HCT116 (cell line): ENCODE data around the gene DHPS. TPM values are rescaled to one million over a fixed set of nuclear protein-coding genes. Genes with fewer than 3 reads are reported as not detected.
A peak's percentile ranks its signal among the peaks of the same experiment; 100 is the strongest.

Source experiments
- ATAC-seq: fragments of 200-7000 bp; cut with Tn5 transposase; 2 replicates; pipeline ENCODE4 v1.9.1; 2020; ENCODE audit warnings: mild to moderate bottlenecking, moderate library complexity
- Bru-seq: library from RNA; stranded (reverse); fragments of 400-500 nt; gene quantifications from one replicate; lab custom pipeline; 2021; lab: Mats Ljungman, UMichigan
- BruChase-seq, 2 experiments: library from RNA; stranded (reverse); fragments of 400-500 nt; gene quantifications; one replicate each; lab custom pipeline; 2021; lab: Mats Ljungman, UMichigan
- BruUV-seq: library from RNA; stranded (reverse); fragments of 400-500 nt; replicated peaks from 2 replicates; lab custom pipeline; 2021; lab: Mats Ljungman, UMichigan
- CTCF ChIA-PET: fragments of 300-600 bp; sonication (Branson Sonifier 250); formaldehyde crosslinking; loops from one replicate; lab custom pipeline; 2021; ENCODE audit warnings: antibody characterized with exemption; lab: Charles Lee
- POLR2A ChIA-PET: fragments of 300-600, 350-600 bp; sonication (Branson Sonifier 250); formaldehyde crosslinking; loops from one replicate; lab custom pipeline; 2021; ENCODE audit warnings: antibody characterized with exemption; lab: Charles Lee
- RAD21 ChIA-PET, 2 experiments: fragments of 300-600 bp; sonication (Branson Sonifier 250); formaldehyde crosslinking; loops; one replicate each; lab custom pipeline; 2023; ENCODE audit warnings: low total read pairs in 2 of 2; ENCODE audit not compliant: uncharacterized antibody in 2 of 2, unreplicated experiment in 2 of 2, low non-redundant PET in 1 of 2; lab: Charles Lee
- DNase-seq: peaks from one replicate; pipeline ENCODE4 v3.0.0-alpha.2; 2010; ENCODE audit warnings: low read depth, low spot score
- H2AFZ ChIP-seq: fragments of 200-600 bp; shearing (Covaris generic), sonication (generic); 2 replicates; pipeline ENCODE4 v1.6.1; 2017; ENCODE audit warnings: low read depth, mixed run types, mixed read lengths, antibody characterized with exemption, low read length; ENCODE audit not compliant: poor library complexity, severe bottlenecking
- H3K27ac ChIP-seq: 2 replicates; pipeline ENCODE4 v1.5.1; 2012; ENCODE audit warnings: low read depth, low read length
- H3K27me3 ChIP-seq: fragments of 200-600 bp; sonication (generic); 2 replicates; pipeline ENCODE4 v1.6.1; 2016; ENCODE audit warnings: mixed run types, low read length, mixed read lengths; ENCODE audit not compliant: insufficient read depth
- H3K36me3 ChIP-seq, 2 experiments: fragments of 200-500 bp in 1 of 2; fragments of 200-600 bp in 1 of 2; sonication (Bioruptor generic) in 1 of 2; sonication (generic) in 1 of 2; 2 replicates each; pipeline versions ENCODE4 v1.5.1 to v1.6.1; 2014 to 2016; ENCODE audit warnings: low read length in 2 of 2, inconsistent platforms in 1 of 2, mixed read lengths in 1 of 2, mixed run types in 1 of 2; ENCODE audit not compliant: insufficient read depth in 2 of 2, control insufficient read depth in 1 of 2
- H3K4me1 ChIP-seq, 2 experiments: fragments of 200-600 bp in 1 of 2; sonication (generic) in 1 of 2; 2 replicates each; pipeline versions ENCODE4 v1.5.1 to v1.6.1; 2012 to 2017; ENCODE audit warnings: low read length in 2 of 2, inconsistent platforms in 1 of 2, mild to moderate bottlenecking in 1 of 2, mixed read lengths in 1 of 2, mixed run types in 1 of 2, moderate library complexity in 1 of 2; ENCODE audit not compliant: insufficient read depth in 2 of 2, control insufficient read depth in 1 of 2
- H3K4me2 ChIP-seq: fragments of 200-600 bp; sonication (generic); 2 replicates; pipeline ENCODE4 v1.6.1; 2017; ENCODE audit warnings: mixed run types, low read length, mixed read lengths
- H3K4me3 ChIP-seq, 2 experiments: fragments of 200-600 bp in 1 of 2; sonication (generic) in 1 of 2; replicated peaks in 1 of 2; 2 replicates each; pipeline ENCODE4 v1.5.1; 2011 to 2016; ENCODE audit warnings: low read length in 2 of 2, control low read depth in 1 of 2, low read depth in 1 of 2, mild to moderate bottlenecking in 1 of 2, mixed read lengths in 1 of 2, mixed run types in 1 of 2
- H3K79me2 ChIP-seq: fragments of 200-600 bp; sonication (generic); 2 replicates; pipeline ENCODE4 v1.6.1; 2017; ENCODE audit warnings: mild to moderate bottlenecking, mixed run types, low read length, moderate library complexity, mixed read lengths; ENCODE audit not compliant: insufficient read depth
- H3K9ac ChIP-seq: fragments of 200-600 bp; sonication (generic); 2 replicates; pipeline ENCODE4 v1.6.1; 2016; ENCODE audit warnings: low read length, mixed read lengths
- H3K9me2 ChIP-seq: fragments of 200-600 bp; sonication (generic), shearing (Covaris generic); 2 replicates; pipeline ENCODE4 v1.6.1; 2017; ENCODE audit warnings: mixed run types, mild to moderate bottlenecking, moderate library complexity; ENCODE audit not compliant: insufficient read depth
- H3K9me3 ChIP-seq, 2 experiments: fragments of 200-500 bp in 1 of 2; fragments of 200-600 bp in 1 of 2; sonication (Bioruptor generic) in 1 of 2; sonication (generic) in 1 of 2; 2 replicates each; pipeline ENCODE4 v1.6.1; 2014 to 2017; ENCODE audit warnings: low read length in 2 of 2, mixed read lengths in 2 of 2, inconsistent platforms in 1 of 2, low read depth in 1 of 2, mild to moderate bottlenecking in 1 of 2, mixed run types in 1 of 2, moderate library complexity in 1 of 2; ENCODE audit not compliant: control insufficient read depth in 1 of 2, insufficient read depth in 1 of 2
- H4K20me1 ChIP-seq: fragments of 200-600 bp; sonication (generic), shearing (Covaris generic); 2 replicates; pipeline ENCODE4 v1.6.1; 2017; ENCODE audit warnings: mixed run types, mild to moderate bottlenecking, moderate library complexity; ENCODE audit not compliant: insufficient read depth
- CBX3 ChIP-seq: IDR thresholded peaks from 2 replicates; pipeline ENCODE4 v1.6.1; 2012; ENCODE audit warnings: low read depth
- CEBPB ChIP-seq: IDR thresholded peaks from 2 replicates; pipeline ENCODE4 v1.6.1; 2012; ENCODE audit warnings: low read depth
- ELF1 ChIP-seq: IDR thresholded peaks from 2 replicates; pipeline ENCODE4 v1.6.1; 2012; ENCODE audit warnings: low read depth, borderline replicate concordance
- EZH2 ChIP-seq: fragments of 200-600 bp; sonication (generic); IDR thresholded peaks from 2 replicates; pipeline ENCODE4 v1.6.1; 2017; ENCODE audit warnings: antibody characterized with exemption, mixed run types
- EZH2phosphoT487 ChIP-seq: fragments of 200-600 bp; IDR thresholded peaks from 2 replicates; pipeline ENCODE4 v1.6.1; 2018; ENCODE audit warnings: antibody characterized with exemption, borderline replicate concordance
- FOSL1 ChIP-seq: IDR thresholded peaks from 2 replicates; pipeline ENCODE4 v1.6.1; 2012; ENCODE audit warnings: low read depth
- JUND ChIP-seq: IDR thresholded peaks from 2 replicates; pipeline ENCODE4 v1.6.1; 2012
- POLR2A ChIP-seq: IDR thresholded peaks from 2 replicates; pipeline ENCODE4 v1.7.0; 2011; ENCODE audit warnings: borderline replicate concordance; ENCODE audit not compliant: insufficient read depth, insufficient read length; ENCODE audit errors: extremely low read depth
- POLR2AphosphoS5 ChIP-seq: IDR thresholded peaks from 2 replicates; pipeline ENCODE4 v1.6.1; 2011; ENCODE audit warnings: mild to moderate bottlenecking, low read depth, low read length, moderate library complexity
- RAD21 ChIP-seq: IDR thresholded peaks from 2 replicates; pipeline ENCODE4 v1.6.1; 2012; ENCODE audit warnings: low read depth, mild to moderate bottlenecking
- SIN3A ChIP-seq: IDR thresholded peaks from 2 replicates; pipeline ENCODE4 v1.6.1; 2012; ENCODE audit warnings: low read depth
- SP1 ChIP-seq: IDR thresholded peaks from 2 replicates; pipeline ENCODE4 v1.6.1; 2012; ENCODE audit warnings: low read depth
- SRF ChIP-seq: IDR thresholded peaks from 2 replicates; pipeline ENCODE4 v1.6.1; 2012; ENCODE audit warnings: low read depth
- TCF7L2 ChIP-seq: IDR thresholded peaks from 2 replicates; pipeline ENCODE4 v1.7.0; 2011; ENCODE audit warnings: borderline replicate concordance, inconsistent platforms; ENCODE audit not compliant: insufficient read depth, insufficient read length; ENCODE audit errors: extremely low read depth
- YY1 ChIP-seq: IDR thresholded peaks from 2 replicates; pipeline ENCODE4 v1.6.1; 2011; ENCODE audit warnings: low read length, low read depth, moderate library complexity, mild to moderate bottlenecking; ENCODE audit not compliant: insufficient replicate concordance; ENCODE audit errors: extremely low read depth
- ZFX ChIP-seq: fragments of 450-650 bp; IDR thresholded peaks from 2 replicates; pipeline ENCODE4 v1.6.1; 2017
- ZNF274 ChIP-seq: fragments of 200-500 bp; sonication (Bioruptor generic); IDR thresholded peaks from 2 replicates; pipeline ENCODE4 v1.6.1; 2014; ENCODE audit warnings: mild to moderate bottlenecking, low read depth, low read length, inconsistent platforms
- intact Hi-C: fragments of 100-400 bp; cut with micrococcal nuclease; formaldehyde crosslinking; loops from 2 replicates; pipeline ENCODE4 v1.10.0; 2022
- long read RNA-seq: library from polyadenylated mRNA; unstranded; transcript quantifications from one replicate; pipeline ENCODE4 v2.0.0, GENCODE V29; 2021; ENCODE audit not compliant: unreplicated experiment
- polyA plus RNA-seq: library from polyadenylated mRNA; unstranded; fragments of >200 nt; gene quantifications from 2 replicates; pipeline ENCODE4 v1.2.1, GENCODE V29; 2012; ENCODE audit warnings: missing spikeins
- total RNA-seq: library from RNA; stranded (reverse); gene quantifications from one replicate; pipeline ENCODE4 v1.2.1, GENCODE V29; 2021; ENCODE audit not compliant: unreplicated experiment
- TF ChIP-seq, protein P1 (sequence below): IDR thresholded peaks from 2 replicates; pipeline ENCODE4 v1.6.1; 2012
- TF ChIP-seq, protein P2 (sequence below): IDR thresholded peaks from 2 replicates; pipeline ENCODE4 v1.6.1; 2012
- TF ChIP-seq, protein P3 (sequence below): IDR thresholded peaks from 2 replicates; pipeline ENCODE4 v1.6.1; 2011; ENCODE audit warnings: mild to moderate bottlenecking, low read length, moderate library complexity; ENCODE audit not compliant: insufficient replicate concordance; ENCODE audit errors: extremely low read depth

Gene DHPS
- total RNA-seq = 134 TPM
- polyA plus RNA-seq = 136 and 148 TPM in 2 replicates
- percentile 80 among the genes with signal in this experiment for Bru-seq, nascent RNA
- BruChase-seq, experiment 1, labeled RNA remaining after a 6-hour chase = percentile 95 among the genes with signal in this experiment
- percentile 89 among the genes with signal in this experiment for BruChase-seq, experiment 2, labeled RNA remaining after a 2-hour chase
- long read RNA-seq, transcript DHPS-218 (2 exons, 1,085 nt) = minor isoform, 13 of 145 reads
- long read RNA-seq, transcript DHPS-201 (9 exons, 1,363 nt) = major isoform, 112 of 145 reads
- long read RNA-seq, transcript DHPS-207 (9 exons, 1,172 nt) = minor isoform, 5 of 145 reads
- long read RNA-seq, transcript DHPS-221 (8 exons, 1,176 nt) = minor isoform, 5 of 145 reads
- long read RNA-seq, partial matches to known transcripts = 2 of 145 reads
- long read RNA-seq, other reads (novel, unspliced or antisense) = 8 of 145 reads

DNA sequence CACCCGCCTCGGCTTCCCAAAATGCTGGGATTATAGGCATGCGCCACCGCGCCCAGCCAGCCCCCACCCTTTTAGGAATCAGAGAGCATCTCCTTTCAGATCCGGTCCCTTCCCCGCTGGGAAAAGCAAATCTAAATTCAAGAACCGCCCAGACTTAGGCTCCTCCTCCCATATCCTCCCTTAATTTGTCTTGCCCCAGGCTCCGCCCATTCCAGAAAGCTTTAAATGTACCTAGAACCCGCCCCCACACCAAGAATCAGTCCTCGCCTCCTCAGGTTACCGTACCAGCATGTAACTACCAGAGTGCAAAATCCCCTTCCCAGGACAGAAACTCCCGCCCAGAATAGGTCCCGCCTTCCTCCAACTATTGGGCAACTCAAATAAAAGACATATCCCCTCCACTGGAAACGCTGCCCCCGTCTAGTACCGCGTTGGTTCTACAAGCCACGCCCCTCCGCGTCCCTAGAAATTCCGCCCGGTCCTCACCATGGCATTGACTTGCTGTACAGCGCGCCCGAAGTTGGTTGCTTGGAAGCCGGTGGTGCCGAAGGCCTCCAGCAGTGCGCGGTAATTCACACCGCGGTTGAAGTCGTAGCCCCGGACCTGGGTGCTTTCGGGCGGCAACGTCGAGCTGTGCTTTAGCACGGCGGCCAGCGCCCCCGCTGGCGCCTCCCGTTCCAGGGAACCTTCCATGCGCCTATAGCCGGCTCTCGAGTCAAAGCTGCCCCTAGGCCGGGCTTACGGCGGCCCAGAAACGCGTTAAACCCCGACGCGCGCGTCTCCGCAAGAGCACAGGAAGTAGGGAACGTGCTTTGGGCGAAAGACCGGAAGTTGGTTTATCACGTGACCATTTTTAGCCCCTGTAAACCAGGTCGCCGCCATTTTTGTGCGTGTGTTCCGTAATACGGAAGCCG lies at the start of gene DHPS:
Gene DHPS (minus strand): TSS at position 807 of the 914 bp plus-strand sequence. CDS start 114 bp downstream, at position 693.
- Histone ChIP-seq H3K79me2 (peaks cover 18% of the 10 kb centered on the region), H3K4me1 (peaks cover 9 to 19% of the 10 kb centered on the region in 2 experiments; a peak in 3 of 4 replicates), H3K27me3 (no peaks in the 10 kb centered on the region), H3K9me2 (no peaks in the 10 kb centered on the region), H3K27ac (peak within 1 kb of the TSS; percentile 100), H3K4me2 (peak within 1 kb of the TSS; percentile 75), H3K4me3 (peak within 1 kb of the TSS; percentile 79 to 98), H4K20me1 (no peaks in the 10 kb centered on the region), H3K9me3 (no peaks in the 10 kb centered on the region), H3K36me3 (peaks cover 12 to 27% of the 10 kb centered on the region in 2 experiments; a peak in 3 of 4 replicates), H3K9ac (peak within 1 kb of the TSS; percentile 86), H2AFZ (no peak within 1 kb of the TSS)
- ChIA-PET POLR2A (interaction anchor here (0.7 to 2.0 kb wide), 7 partner anchors 10 to 121 kb away, joined by 3 to 8 read pairs (median 4); partner anchors contain the start of genes FBXW9, JUNB, PRDX2 and THSD8), CTCF (interaction anchor here (0.6 to 1.9 kb wide), 4 partner anchors 9 to 415 kb away, joined by 3 to 5 read pairs (median 4); no protein-coding TSS in a partner anchor), RAD21 (no interaction called here)
- intact Hi-C loops = loop anchor here (1.0 kb wide), 1 partner anchor 12 kb away; a partner anchor contains a TSS
- ATAC-seq (peak; percentile 82), DNase-seq (peak; percentile 98)
- TSS peak; percentile 66 for BruUV-seq
- TF ChIP-seq SRF (0 out of 2 replicates have a peak, but pooled peaks have one; percentile 53), JUND (no peak), YY1 (peak; percentile 99), SP1 (peak; percentile 80), EZH2phosphoT487 (no peak), EZH2 (no peak), TCF7L2 (no peak), SIN3A (peak; percentile 71; the same call in 1 of the 2 replicates), RAD21 (no peak), CEBPB (peak; percentile 76), ZFX (peak; percentile 67; the same call in 1 of the 2 replicates), ELF1 (no peak; the same call in 1 of the 2 replicates), POLR2AphosphoS5 (peak; percentile 51), CBX3 (no peak), ZNF274 (no peak), POLR2A (peak; percentile 82), FOSL1 (no peak)
- TF ChIP-seq, protein P1, sequence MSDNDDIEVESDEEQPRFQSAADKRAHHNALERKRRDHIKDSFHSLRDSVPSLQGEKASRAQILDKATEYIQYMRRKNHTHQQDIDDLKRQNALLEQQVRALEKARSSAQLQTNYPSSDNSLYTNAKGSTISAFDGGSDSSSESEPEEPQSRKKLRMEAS = peak; percentile 61
- TF ChIP-seq, protein P2, sequence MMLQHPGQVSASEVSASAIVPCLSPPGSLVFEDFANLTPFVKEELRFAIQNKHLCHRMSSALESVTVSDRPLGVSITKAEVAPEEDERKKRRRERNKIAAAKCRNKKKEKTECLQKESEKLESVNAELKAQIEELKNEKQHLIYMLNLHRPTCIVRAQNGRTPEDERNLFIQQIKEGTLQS = no peak
- TF ChIP-seq, protein P3, sequence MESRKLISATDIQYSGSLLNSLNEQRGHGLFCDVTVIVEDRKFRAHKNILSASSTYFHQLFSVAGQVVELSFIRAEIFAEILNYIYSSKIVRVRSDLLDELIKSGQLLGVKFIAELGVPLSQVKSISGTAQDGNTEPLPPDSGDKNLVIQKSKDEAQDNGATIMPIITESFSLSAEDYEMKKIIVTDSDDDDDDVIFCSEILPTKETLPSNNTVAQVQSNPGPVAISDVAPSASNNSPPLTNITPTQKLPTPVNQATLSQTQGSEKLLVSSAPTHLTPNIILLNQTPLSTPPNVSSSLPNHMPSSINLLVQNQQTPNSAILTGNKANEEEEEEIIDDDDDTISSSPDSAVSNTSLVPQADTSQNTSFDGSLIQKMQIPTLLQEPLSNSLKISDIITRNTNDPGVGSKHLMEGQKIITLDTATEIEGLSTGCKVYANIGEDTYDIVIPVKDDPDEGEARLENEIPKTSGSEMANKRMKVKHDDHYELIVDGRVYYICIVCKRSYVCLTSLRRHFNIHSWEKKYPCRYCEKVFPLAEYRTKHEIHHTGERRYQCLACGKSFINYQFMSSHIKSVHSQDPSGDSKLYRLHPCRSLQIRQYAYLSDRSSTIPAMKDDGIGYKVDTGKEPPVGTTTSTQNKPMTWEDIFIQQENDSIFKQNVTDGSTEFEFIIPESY = peak; percentile 82
